Effector CD8-positive, alpha-beta T cell (primary cell): Measurements from ENCODE around the gene TLCD2.
"Not testable (repeated sequence)": the region's sequence is repeated elsewhere in the genome, so short reads cannot be mapped to it uniquely, and the experiment has no call there.

Experiments
- DNase-seq: peaks from one replicate; lab custom pipeline; 2025; lab: John Stamatoyannopoulos, UW
- total RNA-seq, 4 experiments: gene quantifications; one replicate each; lab custom pipeline; 2026; lab: John Stamatoyannopoulos, UW

TLCD2 gene, protein sequence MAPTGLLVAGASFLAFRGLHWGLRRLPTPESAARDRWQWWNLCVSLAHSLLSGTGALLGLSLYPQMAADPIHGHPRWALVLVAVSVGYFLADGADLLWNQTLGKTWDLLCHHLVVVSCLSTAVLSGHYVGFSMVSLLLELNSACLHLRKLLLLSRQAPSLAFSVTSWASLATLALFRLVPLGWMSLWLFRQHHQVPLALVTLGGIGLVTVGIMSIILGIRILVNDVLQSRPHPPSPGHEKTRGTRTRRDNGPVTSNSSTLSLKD
- total RNA-seq, result 0.49 to 6.3 (median 3.0) reads per million in 4 experiments

DNA sequence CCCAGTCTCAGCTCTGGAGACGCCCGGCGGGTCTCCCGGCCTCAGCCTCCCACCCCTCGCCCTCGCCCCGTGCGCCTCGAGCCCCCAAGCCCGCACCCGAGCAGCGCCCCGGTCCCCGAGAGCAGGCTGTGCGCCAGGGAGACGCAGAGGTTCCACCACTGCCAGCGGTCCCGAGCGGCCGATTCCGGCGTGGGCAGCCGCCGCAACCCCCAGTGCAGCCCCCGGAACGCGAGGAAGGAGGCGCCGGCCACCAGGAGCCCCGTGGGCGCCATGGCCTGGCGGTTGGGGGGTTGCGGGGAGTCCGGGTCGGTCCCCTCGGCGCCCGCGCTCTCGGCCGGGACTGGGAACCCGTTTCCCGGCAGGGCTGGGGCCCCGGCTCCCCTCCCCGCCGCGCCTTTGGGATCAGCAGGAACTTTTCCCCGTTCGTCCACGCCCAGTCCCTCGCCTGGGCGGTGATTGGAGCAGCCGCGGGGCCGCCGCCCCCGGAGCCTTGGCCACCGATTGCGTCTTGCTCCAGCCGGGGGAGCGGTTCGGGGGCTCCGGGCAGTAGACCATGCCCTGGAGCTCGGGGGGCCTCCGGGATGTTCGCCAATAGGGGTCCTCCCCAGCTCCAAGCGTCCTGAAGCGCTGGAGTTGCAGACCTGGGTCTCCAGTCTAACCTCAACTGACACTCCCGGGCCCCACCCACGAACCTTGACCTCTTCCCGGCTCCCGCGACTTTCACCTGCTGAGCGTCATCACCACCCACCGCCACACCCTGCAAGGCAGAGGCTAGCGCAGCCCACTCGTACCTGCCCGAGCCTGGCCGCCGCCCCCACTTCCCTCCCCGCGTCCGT, at the start of gene TLCD2:
Gene TLCD2, minus strand, starts transcription at position 407 of the 836 bp plus-strand sequence. Its CDS starts 135 bp downstream, at position 272.
- no peak for DNase-seq

DNA sequence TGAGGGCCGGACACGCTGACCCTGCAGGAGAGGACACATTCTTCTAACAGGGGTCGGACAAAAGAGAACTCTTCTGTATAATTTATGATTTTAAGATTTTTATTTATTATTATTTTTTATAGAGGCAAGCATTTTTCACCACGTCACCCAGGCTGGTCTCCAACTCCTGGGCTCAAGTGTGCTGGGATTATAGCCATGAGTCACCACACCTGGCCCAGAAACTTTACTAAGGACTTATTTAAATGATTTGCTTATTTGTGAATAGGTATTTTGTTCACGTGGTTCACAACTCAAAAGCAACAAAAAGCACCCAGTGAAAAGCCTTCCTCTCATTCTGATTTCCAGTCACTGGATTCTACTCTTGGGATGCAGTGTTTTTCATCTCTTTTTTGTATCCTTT, 49.4 kb upstream of the TLCD2 start:
- no peak for DNase-seq

DNA sequence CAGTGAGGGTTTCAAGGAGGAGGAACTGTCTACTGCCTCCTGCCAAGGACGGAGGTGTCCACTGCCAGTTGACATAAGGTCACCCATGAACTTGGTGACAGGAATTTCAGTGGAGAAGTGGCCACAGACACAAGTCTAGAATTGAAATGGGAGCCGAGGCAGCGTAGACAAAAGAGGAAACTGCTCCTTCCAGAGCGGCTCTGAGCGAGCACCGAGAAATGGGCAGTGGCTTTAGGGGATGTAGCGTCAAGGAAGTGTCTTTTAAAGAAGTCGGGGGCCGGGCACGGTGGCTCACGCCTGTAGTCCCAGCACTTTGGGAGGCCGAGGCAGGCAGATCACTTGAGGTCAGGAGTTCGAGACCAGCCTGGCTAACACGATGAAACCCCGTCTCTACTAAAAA, 48.6 kb upstream of the TLCD2 start:
- no peak for DNase-seq

DNA sequence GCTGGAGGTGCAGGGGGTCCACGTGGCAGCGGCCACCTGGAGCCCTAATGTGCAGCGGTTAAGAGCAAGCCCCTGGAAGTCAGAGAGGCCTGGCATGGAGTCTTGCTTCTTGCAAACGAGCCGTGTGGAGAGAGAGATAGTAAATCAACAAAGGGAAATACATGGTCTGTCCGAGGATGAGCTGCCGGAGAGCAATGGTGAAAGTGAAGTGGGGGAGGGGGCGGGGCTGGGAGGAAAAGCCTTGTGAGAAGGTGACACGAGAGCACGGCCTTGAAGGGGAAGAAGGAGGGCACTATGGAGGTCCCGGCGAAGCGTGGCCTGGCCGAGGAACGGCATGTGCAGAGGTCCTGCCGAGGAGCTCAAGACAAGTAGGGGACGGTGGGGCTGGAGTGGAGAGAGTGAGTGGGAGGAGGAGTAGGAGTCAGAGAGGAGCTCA, 45.7 kb upstream of the TLCD2 start:
- no peak for DNase-seq

DNA sequence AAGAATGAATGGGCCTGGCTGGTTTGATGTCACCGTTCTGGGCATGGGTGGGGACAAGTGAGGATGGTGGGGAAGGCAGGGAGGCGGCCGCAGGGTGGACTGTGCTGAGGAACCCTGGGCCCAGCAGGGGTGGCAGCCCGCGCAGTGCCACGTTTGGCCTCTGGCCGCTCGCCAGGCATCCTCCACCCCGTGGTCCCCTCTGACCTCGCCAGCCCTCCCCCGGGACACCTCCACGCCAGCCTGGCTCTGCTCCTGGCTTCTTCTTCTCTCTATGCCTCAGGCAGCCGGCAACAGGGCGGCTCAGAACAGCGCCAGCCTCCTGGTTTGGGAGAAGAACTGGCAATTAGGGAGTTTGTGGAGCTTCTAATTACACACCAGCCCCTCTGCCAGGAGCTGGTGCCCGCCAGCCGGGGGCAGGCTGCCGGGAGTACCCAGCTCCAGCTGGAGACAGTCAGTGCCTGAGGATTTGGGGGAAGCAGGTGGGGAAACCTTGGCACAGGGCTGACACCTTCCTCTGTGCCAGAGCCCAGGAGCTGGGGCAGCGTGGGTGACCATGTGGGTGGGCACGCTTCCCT, 45.2 kb upstream of the TLCD2 start:
- no peak for DNase-seq

DNA sequence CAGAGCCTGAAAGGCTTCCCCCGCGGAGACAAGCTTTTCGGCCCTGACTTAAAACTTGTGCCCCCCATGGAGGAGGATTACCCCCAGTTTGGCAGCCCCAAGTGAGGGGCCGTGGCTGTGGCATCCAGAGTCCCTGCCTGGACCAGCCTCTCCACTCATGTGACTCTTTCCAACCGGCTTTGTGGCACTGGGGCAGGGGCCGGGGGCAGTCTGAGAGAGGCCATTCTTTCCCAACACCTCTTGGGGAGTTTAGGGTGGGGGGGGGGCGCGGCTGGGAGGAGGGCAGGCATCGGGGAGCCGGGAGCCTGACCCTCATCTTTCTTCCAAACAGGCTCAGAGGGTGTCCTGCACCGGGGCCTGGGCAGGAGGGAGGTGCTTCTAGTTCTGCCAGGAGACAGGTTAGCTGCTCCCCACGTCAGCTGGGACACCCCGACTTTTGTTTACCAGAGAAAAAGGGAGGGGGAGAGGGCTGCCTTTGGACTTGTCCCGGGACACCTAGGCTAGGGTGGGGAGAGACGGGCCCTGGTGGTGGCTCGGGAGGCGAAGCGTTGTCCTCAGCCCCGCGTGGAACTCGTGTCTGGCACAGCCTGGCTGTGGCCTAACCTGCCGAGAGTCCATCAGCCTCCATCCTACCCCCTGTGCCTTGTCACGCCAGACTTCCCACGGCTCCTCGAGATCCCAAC, 44.4 kb upstream of the TLCD2 start:
- DNase-seq, result no peak

DNA sequence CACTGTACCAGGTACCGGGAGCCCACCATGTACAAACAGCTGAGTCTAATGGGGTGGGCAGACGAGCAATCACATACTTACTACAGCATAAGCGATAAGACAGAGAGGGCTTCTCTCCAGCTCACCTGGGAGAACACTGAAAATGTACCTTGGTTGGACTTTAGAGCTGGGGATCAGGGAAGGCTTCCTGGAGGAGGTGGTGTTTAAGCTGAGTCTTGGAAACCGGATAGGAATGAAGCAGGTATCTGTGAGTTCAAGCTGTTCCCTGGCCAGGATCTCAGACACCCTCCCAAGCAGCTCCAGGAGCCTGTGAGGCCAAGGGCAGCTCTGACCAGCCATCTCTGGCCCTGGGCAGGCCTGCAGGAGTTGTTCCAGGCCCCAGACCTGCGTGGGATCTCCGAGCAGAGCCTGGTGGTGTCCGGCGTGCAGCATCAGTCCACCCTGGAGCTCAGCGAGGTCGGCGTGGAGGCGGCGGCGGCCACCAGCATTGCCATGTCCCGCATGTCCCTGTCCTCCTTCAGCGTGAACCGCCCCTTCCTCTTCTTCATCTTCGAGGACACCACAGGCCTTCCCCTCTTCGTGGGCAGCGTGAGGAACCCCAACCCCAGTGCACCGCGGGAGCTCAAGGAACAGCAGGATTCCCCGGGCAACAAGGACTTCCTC, 43.7 kb upstream of the TLCD2 start:
- DNase-seq, result no peak

DNA sequence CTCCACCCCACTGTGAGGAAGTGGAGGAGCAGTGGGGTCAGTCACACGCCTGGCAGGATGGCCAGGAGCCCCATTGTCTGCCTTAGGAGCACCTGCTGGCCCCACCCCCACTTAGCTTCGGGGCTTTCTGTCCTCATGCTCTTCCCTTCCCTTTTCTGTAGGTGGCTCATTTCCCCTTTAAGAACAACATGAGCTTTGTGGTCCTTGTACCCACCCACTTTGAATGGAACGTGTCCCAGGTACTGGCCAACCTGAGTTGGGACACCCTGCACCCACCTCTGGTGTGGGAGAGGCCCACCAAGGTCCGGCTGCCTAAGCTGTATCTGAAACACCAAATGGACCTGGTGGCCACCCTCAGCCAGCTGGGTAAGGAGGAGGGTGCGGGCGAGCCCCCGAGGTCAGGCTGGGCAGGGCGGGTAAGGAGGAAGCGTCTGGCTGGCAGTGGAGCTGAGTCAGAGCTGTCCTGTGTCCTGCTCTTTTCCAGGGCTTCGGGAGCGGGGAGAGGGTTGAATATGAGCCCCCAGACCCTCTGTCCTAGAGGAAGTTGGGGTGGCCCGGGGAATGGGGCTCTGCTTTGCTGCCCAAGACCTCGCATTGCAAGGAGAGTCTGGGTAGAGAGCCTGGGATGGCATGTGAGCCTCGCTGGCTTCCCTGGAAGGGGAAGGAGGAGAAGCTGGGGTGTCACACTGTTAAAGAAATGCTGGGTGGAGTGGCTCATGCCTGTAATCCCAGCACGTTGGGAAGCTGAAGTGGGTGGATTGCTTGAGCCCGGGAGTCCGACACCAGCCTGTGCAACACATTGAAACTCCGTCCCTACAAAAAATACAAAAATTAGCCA, 42.5 kb upstream of the TLCD2 start:
- DNase-seq, result no peak

DNA sequence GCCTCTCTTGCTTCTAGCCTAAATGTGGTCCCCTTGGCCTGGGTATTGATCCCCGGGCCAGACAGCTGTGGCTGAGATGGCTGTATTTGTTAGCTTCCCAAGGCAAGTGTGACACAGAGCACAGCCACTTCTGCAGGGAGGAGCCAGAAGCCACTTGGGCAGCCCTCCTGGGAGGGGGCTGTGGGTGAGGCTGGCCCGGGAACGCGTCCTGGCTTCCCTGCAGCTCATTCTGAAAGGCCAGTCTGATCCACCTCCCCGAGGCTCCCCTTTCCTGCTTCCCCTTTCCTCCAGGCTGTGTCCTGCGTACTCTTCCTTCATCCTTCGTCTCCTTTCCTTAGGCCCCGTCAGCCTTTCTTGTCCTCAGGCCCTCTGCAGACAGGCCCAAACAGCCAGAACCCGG, 40.5 kb upstream of the TLCD2 start:
- DNase-seq, result no peak

DNA sequence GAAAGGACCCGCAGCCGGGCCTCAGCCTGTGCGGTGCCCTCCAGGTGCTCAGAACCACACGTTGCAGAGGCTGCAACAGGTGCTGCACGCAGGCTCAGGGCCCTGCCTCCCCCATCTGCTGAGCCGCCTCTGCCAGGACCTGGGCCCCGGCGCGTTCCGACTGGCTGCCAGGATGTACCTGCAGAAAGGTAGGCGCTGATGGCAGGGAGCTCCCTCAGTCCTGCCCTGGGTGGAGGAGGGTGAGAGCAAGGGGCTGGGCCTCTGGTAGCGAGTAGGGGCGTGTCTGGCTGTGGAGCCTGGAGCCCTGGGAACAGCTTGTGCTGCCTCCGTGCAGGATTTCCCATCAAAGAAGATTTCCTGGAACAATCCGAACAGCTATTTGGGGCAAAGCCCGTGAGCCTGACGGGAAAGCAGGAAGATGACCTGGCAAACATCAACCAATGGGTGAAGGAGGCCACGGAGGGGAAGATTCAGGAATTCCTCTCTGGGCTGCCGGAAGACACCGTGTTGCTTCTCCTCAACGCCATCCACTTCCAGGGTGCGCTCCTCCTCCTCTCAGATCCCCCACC, 36.9 kb upstream of the TLCD2 start:
- no peak for DNase-seq

DNA sequence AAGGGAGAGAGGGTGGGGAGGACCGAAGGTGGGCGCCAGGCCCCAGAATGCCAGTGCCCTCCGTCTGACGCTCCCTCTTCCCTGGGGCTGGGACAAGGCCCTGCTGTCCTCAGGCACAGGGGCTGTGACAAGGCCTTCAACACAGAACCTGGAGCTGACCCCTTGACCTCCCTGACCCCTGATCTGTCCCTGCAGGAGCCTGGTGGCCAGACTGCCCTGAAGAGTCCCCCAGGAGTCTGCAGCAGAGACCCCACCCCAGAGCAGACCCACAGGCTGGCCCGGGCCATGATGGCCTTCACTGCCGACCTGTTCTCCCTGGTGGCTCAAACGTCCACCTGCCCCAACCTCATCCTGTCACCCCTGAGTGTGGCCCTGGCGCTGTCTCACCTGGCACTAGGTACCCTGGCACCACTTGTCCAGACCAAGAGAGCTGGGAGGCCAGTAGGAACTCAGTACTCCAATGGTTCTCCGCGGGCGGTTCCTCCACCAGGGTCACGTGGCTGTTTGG, 35.4 kb upstream of the TLCD2 start:
- DNase-seq, result no peak

DNA sequence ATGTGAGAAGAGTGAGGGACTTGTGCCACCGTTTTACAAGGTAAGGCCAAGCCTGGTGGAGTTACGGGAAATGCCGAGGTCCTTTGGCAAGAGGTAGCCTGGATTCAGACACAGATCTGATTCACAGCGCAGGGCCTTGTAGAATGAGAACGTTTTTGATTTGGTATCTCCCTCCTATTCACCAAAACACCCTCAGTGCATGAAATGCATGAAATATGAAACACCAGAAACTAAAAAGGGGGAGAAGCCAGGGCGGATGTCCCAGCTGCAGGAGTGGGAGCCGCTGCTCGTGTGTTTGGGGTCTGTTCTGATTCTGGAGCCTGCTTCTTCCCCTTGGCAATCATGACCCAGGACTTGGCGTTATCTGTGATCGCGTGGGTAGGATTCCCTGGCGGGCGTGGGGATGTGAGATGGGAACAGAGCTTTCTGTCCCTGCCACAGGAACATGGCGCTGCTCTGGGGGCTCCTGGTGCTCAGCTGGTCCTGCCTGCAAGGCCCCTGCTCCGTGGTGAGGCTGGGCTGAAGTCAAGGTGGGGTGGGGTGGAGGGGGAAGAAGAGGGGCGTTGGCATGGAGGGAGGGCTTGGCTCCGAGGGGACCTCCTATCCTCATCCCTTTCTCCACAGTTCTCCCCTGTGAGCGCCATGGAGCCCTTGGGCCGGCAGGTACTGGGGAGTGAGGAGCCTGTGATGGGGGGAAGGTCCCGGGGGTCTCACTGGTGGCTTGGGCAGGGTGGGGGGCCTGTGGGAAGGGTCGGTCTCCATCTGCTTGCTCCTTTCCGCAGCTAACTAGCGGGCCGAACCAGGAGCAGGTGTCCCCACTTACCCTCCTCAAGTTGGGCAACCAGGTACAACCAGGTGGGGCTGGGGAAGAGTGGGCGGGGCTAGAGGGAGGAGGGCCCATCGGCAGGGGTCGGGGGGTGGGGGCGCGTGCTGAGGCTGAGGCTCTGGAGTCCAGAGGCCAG, 34.7 kb upstream of the TLCD2 start:
- DNase-seq, result no peak

DNA sequence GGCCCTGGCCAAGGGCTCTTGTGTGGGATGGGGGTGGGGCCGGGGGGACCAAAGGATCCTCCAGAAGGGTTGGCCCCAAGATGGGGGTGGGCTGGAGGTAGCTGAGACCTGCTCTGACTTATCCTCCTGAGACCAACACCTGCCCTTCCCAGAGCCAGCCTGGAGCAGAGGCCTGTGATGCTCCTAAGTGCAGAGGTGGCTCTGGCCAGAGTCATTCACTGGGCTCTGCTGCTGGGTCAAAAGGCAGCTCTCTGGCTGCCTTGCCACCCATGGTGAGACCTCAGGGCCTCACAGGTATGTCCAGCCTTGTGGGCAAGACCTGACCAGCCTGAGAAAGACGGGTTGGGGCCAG, 32.9 kb upstream of the TLCD2 start:
- DNase-seq, result no peak

DNA sequence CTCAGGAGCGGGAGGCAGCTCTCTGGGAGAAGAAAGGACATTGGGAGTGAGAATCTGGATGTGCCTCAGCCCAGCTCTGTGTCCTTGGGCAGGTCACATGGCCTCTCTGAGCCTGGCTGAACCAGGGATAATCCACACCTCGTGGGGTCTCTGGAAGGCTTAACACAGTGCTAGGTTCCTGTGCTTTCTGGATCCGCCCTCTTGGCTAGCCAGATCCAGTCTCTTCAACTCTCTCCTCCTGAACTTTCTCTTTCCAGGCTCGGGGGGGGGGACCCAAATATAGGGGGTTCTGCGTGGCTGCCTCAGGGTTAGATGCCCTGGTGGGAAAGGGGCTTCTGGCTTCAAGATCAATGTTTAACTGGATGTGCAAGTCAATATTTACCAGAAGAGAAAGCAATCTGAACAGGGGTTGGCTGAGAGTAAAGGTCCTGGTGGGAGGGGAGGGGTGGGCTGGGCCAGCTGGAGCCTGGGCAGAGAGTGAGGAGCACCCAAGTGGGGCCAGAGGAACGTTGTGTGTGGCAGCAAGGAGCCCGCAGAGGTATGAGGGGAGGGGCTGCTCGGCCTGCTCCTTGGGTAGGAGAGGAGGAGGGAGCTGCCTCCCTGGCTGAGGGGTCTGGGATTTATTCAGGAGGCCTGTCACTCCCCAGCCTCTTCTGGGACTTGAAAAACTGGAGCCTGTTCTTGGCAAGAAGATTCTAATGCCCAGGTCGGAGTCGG, 32.4 kb upstream of the TLCD2 start, which contains the start of gene SERPINF2:
Gene SERPINF2, plus strand, starts transcription at position 501 of the 717 bp plus-strand sequence. CDS start 2,125 bp downstream, outside the sequence.
- DNase-seq, result no peak

DNA sequence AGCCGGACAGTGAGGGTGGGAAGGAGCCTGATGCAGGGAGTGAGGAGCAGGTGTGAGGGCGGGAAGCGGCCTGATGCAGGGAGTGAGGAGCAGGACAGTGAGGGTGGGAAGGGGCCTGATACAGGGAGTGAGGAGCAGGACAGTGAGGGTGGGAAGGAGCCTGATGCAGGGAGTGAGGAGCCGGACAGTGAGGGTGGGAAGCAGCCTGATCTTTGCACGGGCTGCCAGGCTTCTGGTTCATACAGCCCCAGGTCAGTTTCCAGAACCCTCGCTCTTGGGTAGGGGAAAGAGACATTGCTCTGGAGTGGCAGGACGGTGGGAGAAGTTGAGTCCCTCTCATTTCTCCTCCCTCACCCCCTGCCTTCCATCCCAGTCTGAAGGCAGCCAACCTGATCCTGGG, 31.7 kb upstream of the TLCD2 start:
- DNase-seq, result not testable (repeated sequence)

DNA sequence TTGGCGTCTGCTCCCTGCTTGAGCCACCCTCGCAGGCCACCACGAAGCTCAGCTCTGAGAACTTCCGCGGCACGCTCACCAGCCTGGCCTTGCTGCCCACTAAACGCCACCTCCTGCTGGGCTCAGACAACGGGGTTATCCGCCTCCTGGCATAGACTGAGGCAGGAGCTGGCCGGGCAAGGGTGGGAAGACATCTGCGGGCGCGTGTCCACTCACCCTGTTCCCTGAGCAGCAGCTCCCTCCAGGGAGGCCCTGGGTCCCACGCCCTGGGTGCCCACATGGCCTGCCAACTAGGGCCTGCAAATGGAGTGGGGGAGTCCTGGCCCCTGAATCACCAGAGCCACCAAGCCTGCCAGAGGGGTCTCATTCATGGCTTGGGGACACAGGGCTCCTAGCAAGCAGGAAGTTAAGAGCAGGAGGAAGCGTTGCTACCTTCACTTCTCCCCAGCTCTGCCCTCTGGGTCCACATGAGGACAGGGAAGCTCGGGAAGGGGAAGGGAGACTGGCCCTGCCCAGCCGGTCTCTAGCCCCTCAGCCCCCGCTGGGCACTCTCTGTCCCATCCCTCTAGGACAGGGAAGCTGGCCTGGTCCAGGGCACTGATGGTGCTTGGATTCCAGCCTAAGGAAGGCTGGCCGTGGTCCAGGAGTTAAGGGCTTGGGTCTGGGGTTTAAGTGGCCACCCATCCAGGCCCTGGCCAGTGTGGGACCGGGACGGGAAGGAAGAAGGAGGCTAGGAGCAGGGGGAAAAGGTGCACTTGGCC, 27.5 kb upstream of the TLCD2 start:
- DNase-seq, result no peak
